B cell (primary cell): ENCODE data around the gene CAPS.

Experiments used
- CTCF ChIP-seq: fragments of 200-600 bp; IDR thresholded peaks from one replicate; pipeline ENCODE4 v1.8.0; 2022; ENCODE audit warnings: antibody characterized with exemption, mild to moderate bottlenecking
- EZH2 ChIP-seq: IDR thresholded peaks from 2 replicates; pipeline ENCODE4 v1.6.1; 2012; ENCODE audit warnings: borderline replicate concordance, low read depth, mild to moderate bottlenecking, moderate library complexity, low read length; ENCODE audit not compliant: insufficient read depth, poor library complexity, severe bottlenecking

- TF ChIP-seq CTCF, result no peak
- no peak for TF ChIP-seq EZH2
These were observed 37.3 kb downstream of the CAPS start for GRCh38 chr19:5951338-5951861.
